Lower lobe of right lung (tissue), 2 donors: ENCODE results near the gene SETD1A. TPM values are rescaled to one million over a fixed set of nuclear protein-coding genes. Genes with fewer than 3 reads are reported as not detected.
A peak's percentile ranks its signal among the peaks of the same experiment; 100 is the strongest.

ENCODE experiments used
- ATAC-seq, 2 donors: fragments of 200-7000 bp; cut with Tn5 transposase; one replicate each; pipeline ENCODE4 v1.9.1; 2020 to 2022; ENCODE audit warnings: mild to moderate bottlenecking in 2 of 2, moderate library complexity in 2 of 2
- DNase-seq: peaks from one replicate; pipeline ENCODE4 v3.0.0-alpha.2; 2020
- H3K27ac ChIP-seq: fragments of 200-600 bp; one replicate; pipeline ENCODE4 v1.8.0; 2022
- H3K27me3 ChIP-seq: fragments of 200-600 bp; one replicate; pipeline ENCODE4 v1.8.0; 2022; ENCODE audit warnings: low read depth
- H3K36me3 ChIP-seq: fragments of 200-600 bp; one replicate; pipeline ENCODE4 v1.8.0; 2022; ENCODE audit warnings: mild to moderate bottlenecking
- H3K4me1 ChIP-seq: fragments of 200-600 bp; one replicate; pipeline ENCODE4 v1.8.0; 2022
- H3K4me3 ChIP-seq: fragments of 200-600 bp; one replicate; pipeline ENCODE4 v1.8.0; 2022; ENCODE audit warnings: mild to moderate bottlenecking
- H3K9me3 ChIP-seq: fragments of 200-600 bp; one replicate; pipeline ENCODE4 v1.8.0; 2022
- CTCF ChIP-seq: fragments of 200-600 bp; IDR thresholded peaks from one replicate; pipeline ENCODE4 v1.8.0; 2022; ENCODE audit warnings: antibody characterized with exemption, mild to moderate bottlenecking
- intact Hi-C: fragments of 100-400 bp; cut with DNase I; formaldehyde crosslinking; loops from one replicate; pipeline ENCODE4 v1.11.0; 2022
- total RNA-seq: library from RNA; stranded (reverse); fragmentation: NEBNext Ultra II Directional; extraction: Animal tissue kit (Norgen Biotek cat#: 25700); gene quantifications from one replicate; pipeline ENCODE4 v1.2.1, GENCODE V29; 2021
- donor health status: DM: no; HTN: yes; CAD: no; lungs with severe emphysema.

Gene SETD1A
- total RNA-seq, 1 donor from 2014 or later, result 15.0 TPM

GRCh38 chr16:31025339-31025738 is 67.8 kb downstream of the SETD1A start:
- no peak for DNase-seq
- H3K36me3 ChIP-seq, result no peaks in the 10 kb centered on the region
- no peak overlapping the region for H3K4me3 ChIP-seq
- no peak for TF ChIP-seq CTCF
- H3K27ac ChIP-seq, result peak overlapping the region; percentile 46
- intact Hi-C loops, result no loop called here
- no peaks in the 10 kb centered on the region for H3K9me3 ChIP-seq
- ATAC-seq, result peak; percentile 72 to 73
- H3K27me3 ChIP-seq, result no peaks in the 10 kb centered on the region
- H3K4me1 ChIP-seq, result no peaks in the 10 kb centered on the region

GRCh38 chr16:31029272-31029671 is 71.7 kb downstream of the SETD1A start:
- TF ChIP-seq CTCF, result no peak
- no peak overlapping the region for H3K27ac ChIP-seq
- ATAC-seq (no peak), DNase-seq (no peak)
- intact Hi-C loops, result no loop called here
- H3K4me3 ChIP-seq, result no peak overlapping the region
- H3K27me3 ChIP-seq, result no peaks in the 10 kb centered on the region
- H3K4me1 ChIP-seq, result peaks cover 13% of the 10 kb centered on the region
- no peaks in the 10 kb centered on the region for H3K9me3 ChIP-seq
- no peaks in the 10 kb centered on the region for H3K36me3 ChIP-seq

GRCh38 chr16:31031276-31031675 is 73.7 kb downstream of the SETD1A start:
- peaks cover 20% of the 10 kb centered on the region for H3K36me3 ChIP-seq
- intact Hi-C loops, result no loop called here
- no peak overlapping the region for H3K4me3 ChIP-seq
- no peaks in the 10 kb centered on the region for H3K27me3 ChIP-seq
- H3K27ac ChIP-seq, result no peak overlapping the region
- DNase-seq (no peak), ATAC-seq (no peak)
- no peak for TF ChIP-seq CTCF
- H3K4me1 ChIP-seq, result peaks cover 30% of the 10 kb centered on the region
- H3K9me3 ChIP-seq, result no peaks in the 10 kb centered on the region

- ATAC-seq (peak; percentile 96 to 97), DNase-seq (peak; percentile 99)
- peak within 1 kb of the TSS; percentile 93 for H3K27ac ChIP-seq
- peaks cover 36% of the 10 kb centered on the region for H3K4me1 ChIP-seq
- H3K36me3 ChIP-seq, result peaks cover 30% of the 10 kb centered on the region
- peak within 1 kb of the TSS; percentile 95 for H3K4me3 ChIP-seq
- no peaks in the 10 kb centered on the region for H3K9me3 ChIP-seq
- intact Hi-C loops, result no loop called here
- no peak for TF ChIP-seq CTCF
- H3K27me3 ChIP-seq, result no peaks in the 10 kb centered on the region
These were observed 75.5 kb downstream of the SETD1A start, which contains the start of gene STX4 for GRCh38 chr16:31032736-31033708. TSS of gene STX4 (plus strand) at chr16:31033558. CDS start at chr16:31033806, 248 bp downstream.

GRCh38 chr16:31033709-31034492 is 76.3 kb downstream of the SETD1A start:
- peak overlapping the region; percentile 93 for H3K27ac ChIP-seq
- ATAC-seq (peak; percentile 87 to 91), DNase-seq (peak; percentile 94)
- peak overlapping the region; percentile 95 for H3K4me3 ChIP-seq
- H3K27me3 ChIP-seq, result no peaks in the 10 kb centered on the region
- no peaks in the 10 kb centered on the region for H3K9me3 ChIP-seq
- no peak for TF ChIP-seq CTCF
- intact Hi-C loops, result no loop called here
- peaks cover 38% of the 10 kb centered on the region for H3K36me3 ChIP-seq
- H3K4me1 ChIP-seq, result peaks cover 36% of the 10 kb centered on the region
